Stromal cell of bone marrow (primary cell): ENCODE measurements around the gene OR7D2.
A peak's percentile ranks its signal among the peaks of the same experiment; 100 is the strongest.
"Not testable (repeated sequence)": the region's sequence is repeated elsewhere in the genome, so short reads cannot be mapped to it uniquely, and the experiment has no call there.

ENCODE experiments used
- DNase-seq: peaks from one replicate; pipeline ENCODE4 v3.0.0-alpha.2; 2012; ENCODE audit warnings: low read depth

Gene OR7D2

GRCh38 chr19:9178901-9179300 lies at the start of gene OR7D2:
Gene OR7D2 (plus strand): TSS chr19:9178979. CDS start chr19:9185782, 6,803 bp downstream.
- DNase-seq = no peak

- DNase-seq = no peak
These were observed 47.8 kb upstream of the OR7D2 start for GRCh38 chr19:9130965-9131364.

GRCh38 chr19:9132422-9132821 lies 46.4 kb upstream of the OR7D2 start:
- DNase-seq = no peak

- no peak for DNase-seq
These were observed 39.1 kb upstream of the OR7D2 start for GRCh38 chr19:9139609-9140158.

- DNase-seq = peak; percentile 94
These were observed 38.5 kb upstream of the OR7D2 start, which contains the start of gene ZNF317 for GRCh38 chr19:9140159-9140874. Gene ZNF317 (plus strand): TSS chr19:9140397. CDS start chr19:9156017, 15,620 bp downstream.

- DNase-seq = no peak
These were observed 33.9 kb upstream of the OR7D2 start for GRCh38 chr19:9144920-9145319.

- DNase-seq = no peak
These were observed 31.9 kb upstream of the OR7D2 start for GRCh38 chr19:9146882-9147281.

GRCh38 chr19:9148697-9149096 lies 30.1 kb upstream of the OR7D2 start:
- DNase-seq = no peak

GRCh38 chr19:9149997-9150396 lies 28.8 kb upstream of the OR7D2 start:
- no peak for DNase-seq

GRCh38 chr19:9150650-9151049 lies 28.1 kb upstream of the OR7D2 start:
- DNase-seq = no peak

- no peak for DNase-seq
These were observed 27.4 kb upstream of the OR7D2 start for GRCh38 chr19:9151367-9151766.

- no peak for DNase-seq
These were observed 23.2 kb upstream of the OR7D2 start for GRCh38 chr19:9155591-9155990.

GRCh38 chr19:9156304-9156703 lies 22.5 kb upstream of the OR7D2 start:
- no peak for DNase-seq

GRCh38 chr19:9159891-9160290 lies 18.9 kb upstream of the OR7D2 start:
- no peak for DNase-seq

- no peak for DNase-seq
These were observed 17.4 kb upstream of the OR7D2 start for GRCh38 chr19:9161427-9161826.

- DNase-seq = no peak
These were observed 13.5 kb upstream of the OR7D2 start for GRCh38 chr19:9165261-9165660.

GRCh38 chr19:9166846-9167245 lies 11.9 kb upstream of the OR7D2 start:
- DNase-seq = no peak

GRCh38 chr19:9171393-9171991 lies 7.3 kb upstream of the OR7D2 start:
- DNase-seq = no peak

- no peak for DNase-seq
These were observed 3.5 kb upstream of the OR7D2 start for GRCh38 chr19:9175326-9175725.

GRCh38 chr19:9183000-9183399 lies 4.2 kb downstream of the OR7D2 start:
- no peak for DNase-seq

- no peak for DNase-seq
These were observed 8.4 kb downstream of the OR7D2 start for GRCh38 chr19:9187191-9187590.

GRCh38 chr19:9189535-9189934 lies 10.8 kb downstream of the OR7D2 start:
- DNase-seq = no peak

- not testable (repeated sequence) for DNase-seq
These were observed 19.3 kb downstream of the OR7D2 start for GRCh38 chr19:9198044-9198443.
